MM.1S (cell line): ENCODE data around the gene UNC13B.
A peak's percentile ranks its signal among the peaks of the same experiment; 100 is the strongest.

Source experiments
- DNase-seq: peaks from one replicate; pipeline ENCODE4 v3.0.0-alpha.2; 2015
- H2AFZ ChIP-seq: fragments of 300-600 bp; sonication (generic); 2 replicates; pipeline ENCODE4 v1.6.0; 2016; ENCODE audit warnings: antibody characterized with exemption, low read length
- H3F3A ChIP-seq: fragments of 300-600 bp; sonication (generic); 2 replicates; pipeline ENCODE4 v1.6.1; 2016; ENCODE audit warnings: mild to moderate bottlenecking, antibody characterized with exemption, low read length, moderate library complexity, mixed read lengths; ENCODE audit not compliant: insufficient read depth
- H3K27ac ChIP-seq: fragments of 300-600 bp; sonication (generic); 2 replicates; pipeline ENCODE4 v1.5.1; 2016; ENCODE audit warnings: mild to moderate bottlenecking, low read length
- H3K27me3 ChIP-seq: fragments of 300-600 bp; sonication (generic); replicated peaks from 2 replicates; pipeline ENCODE4 v1.6.0; 2016; ENCODE audit warnings: low read length; ENCODE audit not compliant: insufficient read depth
- H3K36me3 ChIP-seq: fragments of 300-600 bp; sonication (generic); replicated peaks from 2 replicates; pipeline ENCODE4 v1.6.1; 2016; ENCODE audit warnings: mild to moderate bottlenecking, low read length, mixed read lengths; ENCODE audit not compliant: insufficient read depth
- H3K4me1 ChIP-seq: fragments of 300-600 bp; sonication (generic); 2 replicates; pipeline ENCODE4 v1.6.1; 2016; ENCODE audit warnings: low read length, mixed read lengths
- H3K4me2 ChIP-seq: fragments of 300-600 bp; sonication (generic); 2 replicates; pipeline ENCODE4 v1.6.0; 2016; ENCODE audit warnings: low read depth, low read length
- H3K4me3 ChIP-seq: fragments of 300-600 bp; sonication (generic); 2 replicates; pipeline ENCODE4 v1.5.1; 2016; ENCODE audit warnings: low read length, mixed read lengths
- H3K79me2 ChIP-seq: fragments of 300-600 bp; sonication (generic); 2 replicates; pipeline ENCODE4 v1.6.1; 2016; ENCODE audit warnings: mixed run types, low read length, mixed read lengths
- H3K9ac ChIP-seq: fragments of 300-600 bp; sonication (generic); 2 replicates; pipeline ENCODE4 v1.6.1; 2016; ENCODE audit warnings: low read length, mixed read lengths
- H3K9me2 ChIP-seq: fragments of 300-600 bp; sonication (generic); replicated peaks from 2 replicates; pipeline ENCODE4 v1.6.1; 2016; ENCODE audit warnings: mild to moderate bottlenecking, low read length, mixed read lengths; ENCODE audit not compliant: insufficient read depth
- H3K9me3 ChIP-seq: fragments of 300-600 bp; sonication (generic); replicated peaks from 2 replicates; pipeline ENCODE4 v1.6.1; 2016; ENCODE audit warnings: mild to moderate bottlenecking, low read length, mixed read lengths; ENCODE audit not compliant: insufficient read depth
- H4K20me1 ChIP-seq: fragments of 300-600 bp; sonication (generic); 2 replicates; pipeline ENCODE4 v1.6.1; 2016; ENCODE audit warnings: mild to moderate bottlenecking, low read length, moderate library complexity, mixed read lengths; ENCODE audit not compliant: insufficient read depth
- CTCF ChIP-seq: fragments of 300-600 bp; sonication (generic); IDR thresholded peaks from 2 replicates; pipeline ENCODE4 v1.5.1; 2016; ENCODE audit warnings: antibody characterized with exemption, low read length, mixed read lengths
- EZH2 ChIP-seq: fragments of 300-600 bp; sonication (generic); optimal IDR thresholded peaks from 2 replicates; pipeline ENCODE3; 2017; ENCODE audit warnings: low read depth, mild to moderate bottlenecking, antibody characterized with exemption, low read length, mixed read lengths
- EZH2phosphoT487 ChIP-seq: fragments of 300-600 bp; sonication (generic); IDR thresholded peaks from 2 replicates; pipeline ENCODE4 v1.6.1; 2018; ENCODE audit warnings: antibody characterized with exemption, low read length

The UNC13B gene

GRCh38 chr9:35318741-35319140 lies 156.9 kb downstream of the UNC13B start:
- no peaks in the 10 kb centered on the region for H3K9me3 ChIP-seq
- no peaks in the 10 kb centered on the region for H3K79me2 ChIP-seq
- H3K9me2 ChIP-seq: no peaks in the 10 kb centered on the region
- DNase-seq: no peak
- no peak overlapping the region for H3K4me2 ChIP-seq
- no peak overlapping the region for H3K4me3 ChIP-seq
- no peaks in the 10 kb centered on the region for H3K27me3 ChIP-seq
- TF ChIP-seq EZH2phosphoT487 (no peak), CTCF (no peak), EZH2 (no peak)
- peaks cover 32% of the 10 kb centered on the region for H3K4me1 ChIP-seq
- H2AFZ ChIP-seq: no peak overlapping the region
- peaks cover 23% of the 10 kb centered on the region for H3F3A ChIP-seq
- H4K20me1 ChIP-seq: no peaks in the 10 kb centered on the region
- no peaks in the 10 kb centered on the region for H3K36me3 ChIP-seq
- H3K27ac ChIP-seq: no peak overlapping the region
- H3K9ac ChIP-seq: no peak overlapping the region

- H3K4me1 ChIP-seq: peaks cover 41% of the 10 kb centered on the region
- no peaks in the 10 kb centered on the region for H3K36me3 ChIP-seq
- peaks cover 23% of the 10 kb centered on the region for H3F3A ChIP-seq
- no peaks in the 10 kb centered on the region for H4K20me1 ChIP-seq
- H3K4me3 ChIP-seq: peak overlapping the region; percentile 31
- H3K9me3 ChIP-seq: no peaks in the 10 kb centered on the region
- TF ChIP-seq EZH2phosphoT487: no peak
- no peak for TF ChIP-seq EZH2
- no peak for TF ChIP-seq CTCF
- H3K9ac ChIP-seq: peak overlapping the region; percentile 16; the same call in 1 of the 2 replicates
- H3K9me2 ChIP-seq: no peaks in the 10 kb centered on the region
- H3K4me2 ChIP-seq: peak overlapping the region; percentile 52
- H3K27ac ChIP-seq: peak overlapping the region; percentile 93
- H3K79me2 ChIP-seq: no peaks in the 10 kb centered on the region
- 0 out of 2 replicates have a peak overlapping the region, but pooled peaks have one; percentile 14 for H2AFZ ChIP-seq
- H3K27me3 ChIP-seq: no peaks in the 10 kb centered on the region
- peak; percentile 82 for DNase-seq
These were observed 160.5 kb downstream of the UNC13B start for GRCh38 chr9:35322075-35322885.

- H4K20me1 ChIP-seq: no peaks in the 10 kb centered on the region
- no peaks in the 10 kb centered on the region for H3K9me3 ChIP-seq
- H3F3A ChIP-seq: peaks cover 23% of the 10 kb centered on the region
- no peak for DNase-seq
- H3K79me2 ChIP-seq: no peaks in the 10 kb centered on the region
- peaks cover 40% of the 10 kb centered on the region for H3K4me1 ChIP-seq
- no peak overlapping the region for H3K4me3 ChIP-seq
- H3K27me3 ChIP-seq: no peaks in the 10 kb centered on the region
- no peak overlapping the region for H2AFZ ChIP-seq
- H3K4me2 ChIP-seq: no peak overlapping the region
- no peak overlapping the region for H3K9ac ChIP-seq
- no peaks in the 10 kb centered on the region for H3K36me3 ChIP-seq
- H3K27ac ChIP-seq: no peak overlapping the region
- H3K9me2 ChIP-seq: no peaks in the 10 kb centered on the region
- TF ChIP-seq EZH2phosphoT487 (no peak), EZH2 (no peak), CTCF (no peak)
These were observed 163.2 kb downstream of the UNC13B start for GRCh38 chr9:35324966-35325365.
